ENCODE results near the gene SLX4.
"Not testable (repeated sequence)": the region's sequence is repeated elsewhere in the genome, so short reads cannot be mapped to it uniquely, and the experiment has no call there.

SLX4 gene

DNA sequence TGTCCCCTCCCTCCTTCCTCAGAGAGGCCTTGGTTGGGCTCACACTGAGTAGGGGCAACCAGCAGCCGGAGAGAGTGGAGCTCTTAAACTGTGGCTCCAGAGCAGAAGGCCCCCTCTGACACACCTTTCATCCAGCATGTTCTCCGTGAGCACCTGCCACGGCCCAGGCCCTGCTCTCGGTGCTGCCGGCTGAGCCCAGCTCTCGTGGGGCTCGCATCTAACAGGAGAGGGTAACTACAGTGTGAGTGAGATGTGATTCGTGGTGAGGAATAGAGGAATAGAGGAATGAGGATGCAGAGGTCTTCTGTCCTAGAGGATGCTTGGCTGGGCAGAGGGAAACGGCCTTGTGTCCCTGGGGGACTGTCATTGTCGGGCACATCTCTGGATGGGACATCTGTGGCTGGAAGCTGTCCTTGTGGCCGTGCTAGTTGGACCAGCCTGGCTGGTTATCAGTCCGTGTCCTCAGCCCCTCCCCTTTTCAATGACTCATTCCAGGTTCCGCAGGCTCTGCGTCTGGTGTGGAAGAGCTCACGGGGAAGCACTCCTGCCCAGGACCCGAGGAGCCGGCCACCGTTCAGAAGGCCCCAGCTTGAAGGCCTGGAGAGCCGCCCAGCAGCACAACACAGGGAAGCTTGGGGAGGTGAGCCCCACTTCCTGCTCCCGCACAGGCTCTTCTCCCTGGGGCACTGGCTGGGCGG lies 31.1 kb upstream of the SLX4 start:
- DNase-seq (ENCODE audit: low spot score) (peak; percentile 64), FAIRE-seq (no peak)

DNA sequence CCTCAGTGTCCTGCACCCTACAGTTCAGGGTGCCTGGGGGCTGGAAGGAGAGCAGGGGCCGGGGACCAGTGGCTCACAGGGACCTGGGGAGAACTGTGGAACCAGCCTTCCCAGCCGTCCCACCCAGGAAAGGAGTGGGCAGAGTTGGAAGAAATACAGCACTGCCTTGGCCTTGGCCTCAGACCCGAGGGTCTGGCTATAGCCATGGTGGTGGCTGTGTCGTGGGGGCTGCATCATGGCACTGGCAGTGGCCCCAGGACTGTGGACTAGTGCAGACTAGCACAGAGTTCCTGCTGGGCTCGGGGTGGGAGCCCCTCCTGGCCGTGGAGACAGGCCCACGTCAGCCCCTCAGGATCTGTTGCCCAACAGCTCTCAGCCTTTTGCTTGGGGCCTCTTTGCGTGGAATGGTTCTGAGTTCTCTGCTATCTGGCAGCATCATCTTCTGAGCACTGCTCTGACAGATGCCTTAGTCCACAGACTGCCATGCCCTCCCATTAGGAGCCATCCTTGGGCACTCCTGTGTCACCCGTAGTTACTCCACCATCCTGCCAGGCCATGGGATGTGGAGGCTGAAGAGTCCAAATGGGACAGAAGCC lies 30.5 kb upstream of the SLX4 start:
- FAIRE-seq, result no peak

DNA sequence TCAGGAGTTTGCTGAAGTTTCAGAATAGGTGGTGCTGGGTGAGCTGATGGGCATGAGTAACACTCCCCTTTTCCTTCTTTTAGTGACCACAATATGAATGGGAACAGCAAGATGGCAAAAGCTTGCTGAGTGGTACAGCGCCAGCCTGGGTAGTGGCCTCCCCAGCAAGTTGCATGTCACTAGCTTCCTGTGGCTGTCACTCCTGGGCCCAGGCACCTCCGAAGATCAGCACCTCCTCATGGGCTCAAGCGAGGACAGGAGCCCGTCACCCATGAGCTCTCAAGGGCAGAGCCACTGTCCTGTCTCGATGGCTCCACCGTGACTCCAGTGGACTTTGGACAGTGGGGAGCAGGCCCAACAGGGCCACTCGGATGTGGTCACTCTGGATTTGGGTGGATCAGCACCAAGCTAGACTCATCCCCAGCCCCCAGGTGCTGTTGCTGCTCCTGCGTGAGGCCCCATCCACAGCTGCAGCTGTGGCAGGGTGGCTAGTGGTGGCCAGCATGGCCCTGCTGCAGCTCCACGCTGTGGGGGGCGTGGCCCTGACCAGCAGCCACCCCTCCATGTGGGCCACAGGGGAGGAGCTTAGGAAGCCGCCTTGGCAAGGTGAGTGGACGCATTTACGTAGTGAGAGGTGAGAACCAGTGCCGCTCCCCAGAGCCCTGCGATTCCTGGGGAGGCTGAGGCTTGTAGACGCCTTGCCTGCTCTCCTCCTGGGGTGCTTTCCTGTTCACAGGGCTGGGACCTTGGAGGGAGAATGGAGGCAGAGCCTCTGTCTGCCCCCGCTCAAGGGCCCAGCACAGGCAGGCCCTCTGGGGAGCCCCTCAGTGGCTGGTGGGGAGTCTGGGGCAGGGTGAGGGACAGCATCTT lies 29.5 kb upstream of the SLX4 start:
- DNase-seq (ENCODE audit: low spot score) (no peak), FAIRE-seq (no peak)

More for the DNA sequence above, 30.5 kb upstream of the SLX4 start:
- DNase-seq (ENCODE audit: low spot score), result no peak

DNA sequence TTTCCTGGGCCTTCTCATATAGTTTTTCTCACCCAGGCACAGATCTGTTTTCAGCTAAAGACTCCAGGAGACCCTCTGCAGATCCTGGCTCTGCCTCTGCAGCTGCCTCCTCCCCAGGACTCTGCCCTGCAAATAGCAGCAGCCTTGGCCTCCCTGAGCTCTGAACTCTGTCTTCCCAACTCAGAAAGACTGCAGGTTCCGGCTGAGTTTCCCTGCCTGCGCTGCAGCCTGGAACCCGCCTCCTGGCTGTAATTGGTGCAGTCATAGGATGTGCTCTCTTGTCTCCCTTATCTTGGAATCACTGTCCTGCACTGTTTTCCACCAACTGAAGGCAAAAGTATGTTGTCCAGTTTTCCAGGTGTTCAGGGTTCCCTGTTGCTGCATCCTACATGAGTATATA lies 28.8 kb upstream of the SLX4 start:
- DNase-seq (ENCODE audit: low spot score), result no peak
- no peak for FAIRE-seq

DNA sequence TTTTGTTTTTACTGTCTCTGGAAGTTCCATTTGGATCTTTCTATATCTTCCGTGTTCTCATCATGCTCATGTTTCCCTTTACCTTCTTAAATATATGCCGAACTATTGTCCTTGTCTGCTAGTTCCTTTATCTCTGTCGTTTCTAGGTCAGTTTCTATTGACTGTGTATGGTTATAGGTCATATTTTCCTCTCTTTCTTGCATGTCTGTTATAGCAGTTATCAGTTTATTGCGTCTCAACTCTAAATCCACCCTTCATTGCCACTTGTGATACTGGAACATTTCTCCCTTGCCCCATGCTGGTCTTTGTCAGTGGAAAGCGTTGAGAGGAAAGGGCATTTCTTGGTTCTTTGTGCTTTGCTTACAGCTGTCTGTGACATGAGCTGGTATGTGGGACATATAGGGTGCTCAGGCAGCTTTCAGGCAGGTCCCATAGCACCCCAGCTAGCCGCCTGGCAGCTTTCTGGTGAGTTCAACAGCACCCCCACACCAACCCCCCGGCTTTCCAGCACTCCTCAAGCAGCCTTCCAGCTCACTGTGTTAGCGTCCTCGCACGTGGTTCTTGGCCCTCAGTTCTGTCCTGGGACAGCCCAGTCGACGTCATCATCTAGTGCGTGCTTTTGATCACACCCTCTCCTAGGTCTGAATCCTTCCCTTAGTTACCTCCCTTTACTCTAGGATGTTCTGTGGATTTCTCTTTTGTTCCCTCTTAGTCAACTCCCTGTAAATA lies 27.7 kb upstream of the SLX4 start:
- FAIRE-seq, result no peak
- no peak for DNase-seq (ENCODE audit: low spot score)

DNA sequence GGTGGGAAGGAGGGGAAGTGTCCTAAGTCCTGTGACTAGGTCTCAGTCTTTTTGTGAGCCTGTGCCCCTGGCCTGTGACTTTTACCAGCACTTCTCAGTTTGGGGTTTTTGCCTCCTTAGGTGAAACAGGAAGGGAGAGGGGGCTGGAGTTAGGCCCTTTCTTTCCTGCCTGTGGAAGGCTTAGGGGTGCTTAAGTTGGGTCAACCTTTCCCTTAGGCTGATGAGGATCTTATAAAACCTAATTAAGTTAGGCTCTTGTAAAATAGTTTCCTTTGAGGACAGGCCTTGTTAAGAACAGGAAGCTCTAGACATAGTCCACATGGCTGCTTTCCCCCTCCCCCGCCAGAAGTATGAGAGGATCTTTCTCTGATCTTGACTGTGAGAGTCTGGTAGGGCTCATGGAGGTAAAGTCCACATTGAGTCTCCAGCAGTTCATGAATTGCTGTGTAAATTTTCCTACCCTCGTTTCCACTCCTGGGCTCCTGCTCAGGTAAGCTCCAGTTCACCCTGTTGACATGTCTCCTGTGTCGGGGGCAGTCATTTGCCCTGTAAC lies 26.0 kb upstream of the SLX4 start:
- no peak for DNase-seq (ENCODE audit: low spot score)
- no peak for FAIRE-seq

DNA sequence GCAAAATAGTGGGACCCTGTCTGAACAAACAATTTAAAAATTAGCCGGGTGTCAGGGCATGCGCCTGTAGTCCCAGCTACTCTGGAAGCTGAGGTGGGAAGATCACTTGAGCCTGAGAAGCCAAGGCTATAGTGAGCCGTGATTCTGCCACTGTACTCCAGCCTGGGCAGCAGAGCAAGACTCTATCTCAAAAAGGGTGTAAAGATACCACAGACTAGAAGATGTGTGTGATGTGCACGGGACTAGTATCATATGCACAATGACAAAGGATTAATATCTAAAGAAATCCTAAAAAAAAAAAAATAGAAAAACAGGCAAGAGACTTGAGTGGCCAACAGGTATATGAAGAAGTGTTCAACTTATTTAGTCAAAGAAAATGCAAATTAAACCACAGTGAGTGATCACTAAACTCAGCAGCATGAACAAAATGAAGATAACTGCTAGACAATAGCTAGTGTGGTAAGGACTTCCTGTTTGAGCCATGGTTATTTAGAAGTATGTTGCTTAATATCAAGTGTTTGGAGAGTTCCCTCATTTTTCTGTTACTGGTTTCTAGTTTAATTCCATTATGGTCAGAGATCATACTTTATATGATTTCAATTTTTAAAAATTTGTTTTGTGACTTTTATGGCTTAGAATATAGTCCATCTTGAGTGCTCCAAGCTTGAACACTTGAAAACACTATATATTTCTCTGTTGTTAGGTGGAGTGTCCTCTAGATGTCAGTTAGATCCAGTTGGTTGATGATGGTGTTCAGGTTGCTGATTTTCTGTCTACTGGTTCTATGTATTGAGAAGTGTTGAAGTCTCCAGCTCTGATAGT lies 14.7 kb upstream of the SLX4 start:
- DNase-seq (ENCODE audit: low spot score) (no peak), FAIRE-seq (no peak)

DNA sequence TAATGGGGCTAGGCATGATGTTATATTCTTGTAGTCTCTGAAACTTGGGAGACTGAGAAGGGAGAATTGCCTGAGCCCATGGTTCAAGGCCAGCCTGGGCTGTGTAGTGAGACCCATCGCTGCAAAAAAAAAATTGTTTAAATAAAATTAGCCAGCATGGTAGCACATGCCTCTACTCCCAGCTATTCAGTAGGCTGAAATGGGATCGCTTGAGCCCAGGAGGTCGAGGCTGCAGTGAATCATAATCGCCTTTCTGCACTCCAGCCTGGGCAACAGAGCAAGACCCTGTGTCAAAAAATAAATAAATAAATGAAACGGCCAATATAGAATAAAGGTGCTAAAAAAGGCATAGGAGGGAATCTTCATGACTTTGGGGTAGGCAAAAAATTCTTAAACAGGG lies 13.9 kb upstream of the SLX4 start:
- FAIRE-seq (no peak), DNase-seq (ENCODE audit: low spot score) (no peak)

DNA sequence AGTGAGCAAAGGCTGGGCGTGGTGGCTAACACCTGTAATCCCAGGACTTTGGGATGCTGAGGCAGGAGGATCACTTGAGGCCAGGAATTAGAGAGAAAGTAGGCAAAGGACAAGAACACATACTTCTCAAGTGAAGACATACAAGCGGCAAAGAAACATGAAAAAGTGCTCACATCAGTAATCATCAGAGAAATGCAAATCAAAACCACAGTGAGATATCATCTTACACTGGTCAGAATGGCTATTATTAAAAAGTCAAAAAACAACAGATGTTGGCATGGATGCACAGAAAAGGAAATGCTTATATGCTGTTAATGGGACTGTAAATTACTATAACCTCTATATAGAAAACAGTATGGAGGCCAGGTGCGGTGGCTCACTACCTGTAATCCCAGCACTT lies 12.2 kb upstream of the SLX4 start:
- FAIRE-seq (no peak), DNase-seq (ENCODE audit: low spot score) (no peak)

DNA sequence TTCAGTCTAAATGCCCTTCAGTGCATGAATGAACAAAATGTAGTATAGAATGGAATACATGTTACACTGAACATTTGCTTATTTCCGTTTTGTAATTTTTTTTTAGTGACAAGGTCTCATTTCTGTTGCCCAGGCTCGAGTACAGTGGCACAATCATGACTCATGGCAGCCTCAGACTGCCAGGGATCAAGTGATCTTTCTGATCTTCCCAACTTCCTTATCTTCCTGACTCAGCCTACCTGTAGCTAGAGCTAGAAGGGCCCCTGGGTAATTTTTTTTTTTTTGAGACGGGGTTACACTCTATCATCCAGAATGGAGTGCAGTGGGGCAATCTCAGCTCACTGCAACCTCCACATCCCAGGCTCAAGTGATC lies 7.3 kb upstream of the SLX4 start:
- FAIRE-seq (no peak), DNase-seq (ENCODE audit: low spot score) (no peak)

DNA sequence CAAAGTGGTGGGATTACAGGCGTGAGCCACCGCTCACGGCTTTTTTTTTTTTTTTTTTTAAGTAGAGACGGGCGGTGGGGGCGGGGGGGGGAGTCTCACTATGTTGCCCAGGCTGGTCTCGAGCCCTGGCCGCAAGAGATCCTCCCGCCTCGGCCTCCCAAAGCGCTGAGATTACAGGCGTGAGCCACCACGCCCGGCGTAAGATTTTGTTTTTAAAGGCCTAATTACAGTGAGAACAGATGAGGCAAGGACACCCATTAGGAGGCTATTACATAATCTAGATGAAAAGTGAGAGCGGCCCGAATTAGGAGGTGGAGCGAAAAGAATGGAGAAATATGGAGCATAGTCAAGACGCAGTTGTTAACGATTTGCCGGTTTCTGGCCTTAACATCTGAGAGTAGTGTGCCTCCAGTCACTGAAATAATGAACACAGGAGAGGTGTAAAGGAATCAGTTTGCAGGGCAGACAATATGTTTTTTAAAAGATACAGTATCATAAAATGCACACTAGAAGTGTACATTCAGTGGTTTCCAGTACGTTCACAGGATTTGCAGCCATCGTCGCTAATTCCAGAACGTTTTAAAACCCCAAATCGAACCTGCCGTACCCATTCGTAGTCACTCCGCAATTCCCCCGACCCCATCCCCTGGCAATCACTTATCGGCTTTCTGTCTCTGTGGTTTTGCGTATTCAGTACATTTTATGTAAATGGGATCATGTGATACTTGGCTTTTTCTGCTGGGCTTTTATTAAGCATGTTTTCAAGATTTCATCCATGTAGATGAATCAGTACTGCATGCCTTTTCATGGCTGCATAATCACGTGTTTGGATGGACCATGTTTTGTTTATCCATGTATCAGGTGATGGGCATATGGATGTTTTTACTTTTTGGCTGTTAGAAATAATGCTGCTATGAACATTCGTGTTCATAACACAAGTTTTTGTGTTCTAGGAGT lies 1.4 kb upstream of the SLX4 start:
- no peak for FAIRE-seq
- DNase-seq (ENCODE audit: low spot score), result peak; percentile 12

DNA sequence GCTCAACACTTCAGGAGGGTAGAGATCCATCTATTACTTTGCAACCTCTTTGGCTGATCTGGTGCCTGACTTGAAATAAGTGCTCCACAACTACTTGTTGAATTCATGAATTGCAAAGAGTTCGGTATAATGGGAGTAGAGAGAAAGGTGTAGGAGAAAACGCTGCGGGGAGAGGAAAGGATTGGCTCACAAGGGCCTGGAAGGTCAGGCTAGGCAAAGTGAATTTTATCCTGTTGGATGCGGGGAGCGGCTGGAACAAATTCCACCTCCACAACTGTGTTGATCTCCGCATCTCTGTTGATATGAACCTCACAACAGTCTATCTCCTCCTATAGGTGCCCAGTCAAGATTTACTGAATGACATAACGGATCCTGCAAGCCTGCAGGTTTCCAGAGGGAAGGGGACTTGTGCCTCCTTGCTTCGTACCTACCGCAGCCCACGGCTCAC lies 684 bp downstream of the SLX4 start:
- FAIRE-seq (no peak), DNase-seq (ENCODE audit: low spot score) (no peak)

DNA sequence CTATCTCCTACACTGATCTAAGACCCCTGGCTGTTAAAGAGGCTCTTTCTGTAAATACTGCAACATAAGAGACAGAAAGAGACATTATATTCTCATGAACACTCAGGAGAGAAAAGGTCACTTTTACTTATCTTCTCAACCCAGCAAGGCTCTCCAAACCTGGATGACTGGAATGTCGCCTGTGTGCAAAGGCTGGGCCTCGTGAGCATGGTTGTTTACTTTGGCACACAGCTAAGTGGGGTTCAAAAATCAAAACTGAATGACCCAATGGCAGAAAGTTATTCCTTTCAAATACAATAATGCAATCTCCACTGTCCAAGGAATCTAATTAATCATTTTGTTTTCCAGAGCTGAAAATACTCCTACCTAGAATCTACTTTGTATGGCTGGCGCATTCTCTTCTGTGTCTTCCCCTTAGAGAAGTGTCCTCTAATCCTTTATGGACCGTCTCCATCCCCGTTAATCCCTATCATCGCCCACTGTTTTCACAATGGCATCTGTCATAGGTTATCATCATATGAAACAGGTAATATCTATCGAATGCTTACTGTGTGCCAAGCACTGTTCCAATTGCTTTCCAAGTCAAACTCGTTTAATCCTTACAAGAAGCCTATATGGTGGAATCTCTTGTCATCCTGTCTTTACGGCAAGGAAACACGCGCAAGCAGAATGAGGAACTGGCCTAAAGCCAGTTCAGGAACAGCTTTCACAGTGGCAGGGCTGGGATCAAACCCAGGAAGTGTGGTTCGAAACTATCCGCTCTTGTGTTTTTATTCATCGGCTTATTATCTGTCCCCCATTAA lies 1.3 kb downstream of the SLX4 start:
- FAIRE-seq (no peak), DNase-seq (ENCODE audit: low spot score) (peak; percentile 7)

DNA sequence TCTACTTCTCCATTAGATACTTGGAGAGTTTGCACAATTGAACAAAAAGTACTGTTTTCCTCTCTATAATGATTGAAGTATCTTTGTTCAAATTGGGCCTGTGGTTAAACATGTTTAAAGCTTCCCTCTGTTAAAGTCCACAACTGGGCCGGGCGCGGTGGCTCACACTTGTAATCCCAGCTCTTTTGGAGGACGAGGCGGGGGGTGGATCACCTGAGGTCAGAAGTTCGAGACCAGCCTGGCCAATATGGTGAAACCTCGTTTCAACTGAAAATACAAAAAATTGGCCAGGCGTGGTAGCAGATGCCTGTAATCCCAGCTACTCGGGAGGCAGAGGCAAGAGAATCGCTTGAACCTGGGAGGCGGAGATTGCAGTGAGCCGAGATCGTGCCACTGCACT lies 2.4 kb downstream of the SLX4 start:
- DNase-seq (ENCODE audit: low spot score), result not testable (repeated sequence)

DNA sequence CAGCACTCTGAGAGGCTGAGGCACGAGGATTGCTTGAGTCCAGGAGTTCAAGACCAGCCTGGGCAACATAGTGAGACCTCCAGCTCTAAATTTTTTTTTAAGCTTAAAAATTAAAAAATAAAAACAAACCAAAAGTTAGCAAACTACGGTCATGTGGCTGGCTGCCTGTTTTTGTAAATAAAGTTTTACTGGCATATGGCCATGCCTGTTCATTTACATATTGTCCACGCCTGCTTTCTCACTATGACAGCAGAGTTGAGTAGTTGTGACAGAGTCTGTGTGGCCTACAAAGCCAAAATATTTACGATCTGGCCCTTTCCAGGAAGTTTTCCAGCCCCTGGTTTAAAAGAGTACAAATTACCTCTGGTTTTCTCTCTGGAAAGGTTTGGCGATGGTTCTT lies 3.3 kb downstream of the SLX4 start:
- no peak for DNase-seq (ENCODE audit: low spot score)
- FAIRE-seq, result no peak

More for the DNA sequence above, 2.4 kb downstream of the SLX4 start:
- not testable (repeated sequence) for FAIRE-seq

DNA sequence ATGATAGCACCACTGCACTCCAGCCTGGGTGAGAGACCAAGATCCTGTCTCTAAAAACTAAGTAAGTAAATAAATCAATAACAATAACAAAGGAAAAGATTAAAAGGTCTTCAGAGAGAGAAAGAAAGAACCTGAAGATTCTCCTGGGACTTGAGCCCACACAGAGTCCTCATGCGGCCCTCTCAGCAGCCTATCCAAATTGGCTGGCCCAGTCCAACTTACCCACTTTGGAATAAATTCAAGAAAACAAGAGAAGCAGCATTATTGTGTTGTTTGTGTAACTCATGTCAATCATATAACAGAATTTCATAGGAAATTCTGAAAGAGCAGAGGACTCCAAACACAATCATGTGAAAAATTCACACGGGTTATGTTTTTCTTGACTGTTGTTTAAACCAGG lies 3.8 kb downstream of the SLX4 start:
- no peak for FAIRE-seq

DNA sequence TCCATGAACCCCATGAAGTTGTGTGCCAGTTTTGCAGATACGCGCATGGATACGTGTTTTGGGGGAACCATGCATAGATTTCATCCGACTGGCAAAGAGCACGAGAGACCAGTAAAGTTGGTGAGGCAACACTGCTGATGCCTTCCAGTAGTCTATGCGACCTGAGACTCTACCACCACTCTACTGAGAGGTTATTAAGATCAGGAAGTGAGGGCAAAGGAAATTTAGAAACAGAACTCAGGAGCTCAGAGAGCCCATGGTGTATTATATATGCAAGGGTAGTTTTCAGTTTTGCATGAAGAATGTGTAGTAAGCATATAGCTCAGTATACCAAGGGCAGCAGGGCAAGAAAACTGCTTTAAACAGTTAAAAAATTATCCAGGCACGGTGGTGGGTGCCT lies 4.2 kb downstream of the SLX4 start:
- DNase-seq (ENCODE audit: low spot score) (no peak), FAIRE-seq (no peak)

More for the DNA sequence above, 3.8 kb downstream of the SLX4 start:
- no peak for DNase-seq (ENCODE audit: low spot score)

DNA sequence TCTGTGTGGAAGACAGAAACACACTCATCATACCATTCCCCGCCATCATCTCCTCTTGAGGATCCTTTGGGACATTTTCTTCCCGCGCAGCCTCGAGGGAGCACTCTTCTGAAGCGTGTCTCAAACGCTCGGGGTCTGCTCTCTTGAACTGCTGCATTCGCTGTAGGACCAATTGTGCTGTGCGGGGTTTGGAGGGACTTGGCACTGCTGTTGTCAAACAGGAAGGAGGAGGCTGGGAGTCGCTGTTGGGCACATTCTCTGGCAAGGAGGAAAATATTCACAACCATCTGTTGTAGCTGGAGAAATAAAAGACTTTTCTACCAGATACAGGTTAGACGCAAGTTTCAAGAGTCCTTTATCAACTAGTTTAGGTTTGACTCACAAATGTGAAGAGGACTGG lies 5.0 kb downstream of the SLX4 start:
- no peak for FAIRE-seq
- no peak for DNase-seq (ENCODE audit: low spot score)

DNA sequence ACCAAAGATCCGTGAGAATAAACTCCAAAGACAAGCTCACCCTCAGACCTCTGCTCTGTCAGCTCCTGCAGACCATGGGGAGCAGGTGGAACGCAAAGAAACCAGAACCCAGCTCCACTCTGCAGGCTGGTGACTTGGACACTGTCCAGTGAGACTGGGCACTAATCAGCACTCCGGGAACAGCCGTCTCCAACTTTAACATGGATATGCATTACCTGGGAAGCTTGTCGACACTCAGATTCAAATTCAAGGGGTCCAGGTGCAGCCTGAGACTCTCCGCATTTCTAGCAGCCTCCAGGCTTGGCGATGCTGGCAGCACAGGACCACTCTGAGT lies 9.1 kb downstream of the SLX4 start:
- no peak for FAIRE-seq
- no peak for DNase-seq (ENCODE audit: low spot score)

Measured in urothelium cell line (cell line).